WTC11 (cell line): Measurements from ENCODE around the gene PSMD3. TPM values are rescaled to one million over a fixed set of nuclear protein-coding genes. Genes with fewer than 3 reads are reported as not detected.

Source experiments
- ESRRA ChIP-seq: sonication (generic); formaldehyde crosslinking; IDR thresholded peaks from 2 replicates; pipeline ENCODE4 v1.8.1; 2022; ENCODE audit warnings: mild to moderate bottlenecking, missing genetic modification reagents, borderline replicate concordance
- MXD4 ChIP-seq: fragments of 250-450 bp; sonication (Bioruptor Pico); IDR thresholded peaks from 2 replicates; pipeline ENCODE4 v1.8.0; 2021; ENCODE audit warnings: mild to moderate bottlenecking, moderate library complexity, borderline replicate concordance
- NR2C2 ChIP-seq: sonication (generic); formaldehyde crosslinking; IDR thresholded peaks from 2 replicates; pipeline ENCODE4 v1.8.0; 2022; ENCODE audit warnings: mild to moderate bottlenecking, missing genetic modification reagents
- SMAD3 ChIP-seq: sonication (generic); formaldehyde crosslinking; IDR thresholded peaks from 2 replicates; pipeline ENCODE4 v1.8.0; 2022; ENCODE audit warnings: missing genetic modification reagents, mild to moderate bottlenecking, borderline replicate concordance
- SP1 ChIP-seq: sonication (generic); formaldehyde crosslinking; conservative IDR thresholded peaks from 2 replicates; pipeline ENCODE4 v1.8.1; 2022; ENCODE audit warnings: missing genetic modification reagents
- TCF7 ChIP-seq: sonication (generic); formaldehyde crosslinking; IDR thresholded peaks from 2 replicates; pipeline ENCODE4 v1.8.0; 2022; ENCODE audit warnings: mild to moderate bottlenecking, low read depth, missing genetic modification reagents, moderate library complexity
- TP53 ChIP-seq: sonication (generic); formaldehyde crosslinking; IDR thresholded peaks from 2 replicates; pipeline ENCODE4 v1.8.1; 2023; ENCODE audit warnings: mild to moderate bottlenecking, missing genetic modification reagents
- total RNA-seq: library from RNA; stranded (reverse); gene quantifications from 3 replicates; pipeline ENCODE4 v1.2.3, GENCODE V29; 2021
- TF ChIP-seq, protein P1 (sequence below): sonication (generic); formaldehyde crosslinking; IDR thresholded peaks from 2 replicates; pipeline ENCODE4 v1.8.0; 2022; ENCODE audit warnings: mild to moderate bottlenecking, missing genetic modification reagents
- TF ChIP-seq, protein P2 (sequence below): sonication (generic); formaldehyde crosslinking; IDR thresholded peaks from 2 replicates; pipeline ENCODE4 v1.8.0; 2022; ENCODE audit warnings: missing genetic modification reagents
- TF ChIP-seq, protein P3 (sequence below): sonication (generic); formaldehyde crosslinking; IDR thresholded peaks from 2 replicates; pipeline ENCODE4 v1.8.1; 2022; ENCODE audit warnings: mild to moderate bottlenecking, moderate library complexity, missing genetic modification reagents
- TF ChIP-seq, protein P4 (sequence below): fragments of 250-450 bp; sonication (Bioruptor Pico); IDR thresholded peaks from 2 replicates; pipeline ENCODE4 v1.8.0; 2021; ENCODE audit warnings: mild to moderate bottlenecking
- TF ChIP-seq, protein P5 (sequence below): sonication (generic); formaldehyde crosslinking; IDR thresholded peaks from 2 replicates; pipeline ENCODE4 v1.8.1; 2022; ENCODE audit warnings: low read depth, missing genetic modification reagents, borderline replicate concordance
- TF ChIP-seq, protein P6 (sequence below): fragments of 200-600 bp; IDR thresholded peaks from 2 replicates; pipeline ENCODE4 v1.8.0; 2022; ENCODE audit warnings: antibody characterized with exemption
- TF ChIP-seq, protein P7 (sequence below): sonication (generic); formaldehyde crosslinking; IDR thresholded peaks from 2 replicates; pipeline ENCODE4 v1.8.1; 2023; ENCODE audit warnings: mild to moderate bottlenecking, missing genetic modification reagents, moderate library complexity

PSMD3 gene
- total RNA-seq, 1 experiment from 2014 or later: 190 TPM

DNA sequence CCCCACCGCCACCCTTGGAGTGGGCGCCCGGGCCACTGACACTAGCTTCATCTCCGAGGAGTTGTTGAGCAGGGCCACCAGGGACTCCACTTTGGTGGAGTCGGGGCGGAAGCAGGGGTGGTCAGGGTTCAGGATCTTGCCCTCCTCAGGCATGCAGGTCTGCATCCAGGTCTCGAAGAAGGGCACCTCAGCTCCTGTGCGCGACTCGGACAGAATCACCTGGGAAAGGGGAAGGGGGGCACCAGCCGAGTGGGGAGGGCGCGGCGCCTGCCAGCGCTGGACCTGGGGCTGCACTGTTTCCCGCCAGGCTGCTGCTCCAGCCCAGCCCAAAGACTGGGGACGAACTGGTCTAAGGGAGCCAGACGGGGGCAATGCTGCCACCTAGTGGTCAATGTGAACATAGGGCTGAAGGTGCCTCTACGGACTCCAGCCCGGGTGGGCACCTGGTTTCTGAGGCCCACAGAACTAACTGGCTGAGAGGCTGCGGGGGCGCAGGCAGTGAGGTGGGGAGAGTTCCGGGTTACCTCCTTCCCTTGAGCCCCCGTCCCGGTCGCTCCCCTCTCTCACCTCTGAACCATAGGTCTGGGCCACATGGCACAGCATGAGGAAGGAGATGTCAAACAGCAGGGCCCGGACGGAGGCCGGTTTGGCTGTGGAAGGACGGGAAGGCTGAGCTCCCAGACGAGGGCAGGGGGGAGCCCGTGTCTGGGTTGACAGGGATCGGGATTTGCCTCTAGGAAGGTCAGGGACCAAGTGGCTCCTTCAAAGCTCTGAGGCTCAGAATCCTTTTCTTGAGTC lies 46.4 kb downstream of the PSMD3 start (continued):
- TF ChIP-seq SMAD3 (CRISPR knock-in tag) (no peak), ESRRA (CRISPR knock-in tag) (no peak), MXD4 (CRISPR knock-in tag) (no peak), TP53 (CRISPR knock-in tag) (no peak), TCF7 (CRISPR knock-in tag) (no peak), NR2C2 (CRISPR knock-in tag) (0 out of 2 replicates have a peak, but pooled peaks have one; percentile 18), SP1 (no peak)
- TF ChIP-seq, protein P1, sequence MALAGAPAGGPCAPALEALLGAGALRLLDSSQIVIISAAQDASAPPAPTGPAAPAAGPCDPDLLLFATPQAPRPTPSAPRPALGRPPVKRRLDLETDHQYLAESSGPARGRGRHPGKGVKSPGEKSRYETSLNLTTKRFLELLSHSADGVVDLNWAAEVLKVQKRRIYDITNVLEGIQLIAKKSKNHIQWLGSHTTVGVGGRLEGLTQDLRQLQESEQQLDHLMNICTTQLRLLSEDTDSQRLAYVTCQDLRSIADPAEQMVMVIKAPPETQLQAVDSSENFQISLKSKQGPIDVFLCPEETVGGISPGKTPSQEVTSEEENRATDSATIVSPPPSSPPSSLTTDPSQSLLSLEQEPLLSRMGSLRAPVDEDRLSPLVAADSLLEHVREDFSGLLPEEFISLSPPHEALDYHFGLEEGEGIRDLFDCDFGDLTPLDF (CRISPR knock-in tag): no peak
- TF ChIP-seq, protein P2, sequence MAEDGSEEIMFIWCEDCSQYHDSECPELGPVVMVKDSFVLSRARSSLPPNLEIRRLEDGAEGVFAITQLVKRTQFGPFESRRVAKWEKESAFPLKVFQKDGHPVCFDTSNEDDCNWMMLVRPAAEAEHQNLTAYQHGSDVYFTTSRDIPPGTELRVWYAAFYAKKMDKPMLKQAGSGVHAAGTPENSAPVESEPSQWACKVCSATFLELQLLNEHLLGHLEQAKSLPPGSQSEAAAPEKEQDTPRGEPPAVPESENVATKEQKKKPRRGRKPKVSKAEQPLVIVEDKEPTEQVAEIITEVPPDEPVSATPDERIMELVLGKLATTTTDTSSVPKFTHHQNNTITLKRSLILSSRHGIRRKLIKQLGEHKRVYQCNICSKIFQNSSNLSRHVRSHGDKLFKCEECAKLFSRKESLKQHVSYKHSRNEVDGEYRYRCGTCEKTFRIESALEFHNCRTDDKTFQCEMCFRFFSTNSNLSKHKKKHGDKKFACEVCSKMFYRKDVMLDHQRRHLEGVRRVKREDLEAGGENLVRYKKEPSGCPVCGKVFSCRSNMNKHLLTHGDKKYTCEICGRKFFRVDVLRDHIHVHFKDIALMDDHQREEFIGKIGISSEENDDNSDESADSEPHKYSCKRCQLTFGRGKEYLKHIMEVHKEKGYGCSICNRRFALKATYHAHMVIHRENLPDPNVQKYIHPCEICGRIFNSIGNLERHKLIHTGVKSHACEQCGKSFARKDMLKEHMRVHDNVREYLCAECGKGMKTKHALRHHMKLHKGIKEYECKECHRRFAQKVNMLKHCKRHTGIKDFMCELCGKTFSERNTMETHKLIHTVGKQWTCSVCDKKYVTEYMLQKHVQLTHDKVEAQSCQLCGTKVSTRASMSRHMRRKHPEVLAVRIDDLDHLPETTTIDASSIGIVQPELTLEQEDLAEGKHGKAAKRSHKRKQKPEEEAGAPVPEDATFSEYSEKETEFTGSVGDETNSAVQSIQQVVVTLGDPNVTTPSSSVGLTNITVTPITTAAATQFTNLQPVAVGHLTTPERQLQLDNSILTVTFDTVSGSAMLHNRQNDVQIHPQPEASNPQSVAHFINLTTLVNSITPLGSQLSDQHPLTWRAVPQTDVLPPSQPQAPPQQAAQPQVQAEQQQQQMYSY (CRISPR knock-in tag): no peak
- TF ChIP-seq, protein P3, sequence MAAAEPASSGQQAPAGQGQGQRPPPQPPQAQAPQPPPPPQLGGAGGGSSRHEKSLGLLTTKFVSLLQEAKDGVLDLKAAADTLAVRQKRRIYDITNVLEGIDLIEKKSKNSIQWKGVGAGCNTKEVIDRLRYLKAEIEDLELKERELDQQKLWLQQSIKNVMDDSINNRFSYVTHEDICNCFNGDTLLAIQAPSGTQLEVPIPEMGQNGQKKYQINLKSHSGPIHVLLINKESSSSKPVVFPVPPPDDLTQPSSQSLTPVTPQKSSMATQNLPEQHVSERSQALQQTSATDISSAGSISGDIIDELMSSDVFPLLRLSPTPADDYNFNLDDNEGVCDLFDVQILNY (CRISPR knock-in tag): peak; percentile 85; the same call in 1 of the 2 replicates
- TF ChIP-seq, protein P4, sequence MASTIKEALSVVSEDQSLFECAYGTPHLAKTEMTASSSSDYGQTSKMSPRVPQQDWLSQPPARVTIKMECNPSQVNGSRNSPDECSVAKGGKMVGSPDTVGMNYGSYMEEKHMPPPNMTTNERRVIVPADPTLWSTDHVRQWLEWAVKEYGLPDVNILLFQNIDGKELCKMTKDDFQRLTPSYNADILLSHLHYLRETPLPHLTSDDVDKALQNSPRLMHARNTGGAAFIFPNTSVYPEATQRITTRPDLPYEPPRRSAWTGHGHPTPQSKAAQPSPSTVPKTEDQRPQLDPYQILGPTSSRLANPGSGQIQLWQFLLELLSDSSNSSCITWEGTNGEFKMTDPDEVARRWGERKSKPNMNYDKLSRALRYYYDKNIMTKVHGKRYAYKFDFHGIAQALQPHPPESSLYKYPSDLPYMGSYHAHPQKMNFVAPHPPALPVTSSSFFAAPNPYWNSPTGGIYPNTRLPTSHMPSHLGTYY: no peak
- TF ChIP-seq, protein P5, sequence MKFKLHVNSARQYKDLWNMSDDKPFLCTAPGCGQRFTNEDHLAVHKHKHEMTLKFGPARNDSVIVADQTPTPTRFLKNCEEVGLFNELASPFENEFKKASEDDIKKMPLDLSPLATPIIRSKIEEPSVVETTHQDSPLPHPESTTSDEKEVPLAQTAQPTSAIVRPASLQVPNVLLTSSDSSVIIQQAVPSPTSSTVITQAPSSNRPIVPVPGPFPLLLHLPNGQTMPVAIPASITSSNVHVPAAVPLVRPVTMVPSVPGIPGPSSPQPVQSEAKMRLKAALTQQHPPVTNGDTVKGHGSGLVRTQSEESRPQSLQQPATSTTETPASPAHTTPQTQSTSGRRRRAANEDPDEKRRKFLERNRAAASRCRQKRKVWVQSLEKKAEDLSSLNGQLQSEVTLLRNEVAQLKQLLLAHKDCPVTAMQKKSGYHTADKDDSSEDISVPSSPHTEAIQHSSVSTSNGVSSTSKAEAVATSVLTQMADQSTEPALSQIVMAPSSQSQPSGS (CRISPR knock-in tag): no peak
- TF ChIP-seq, protein P6, sequence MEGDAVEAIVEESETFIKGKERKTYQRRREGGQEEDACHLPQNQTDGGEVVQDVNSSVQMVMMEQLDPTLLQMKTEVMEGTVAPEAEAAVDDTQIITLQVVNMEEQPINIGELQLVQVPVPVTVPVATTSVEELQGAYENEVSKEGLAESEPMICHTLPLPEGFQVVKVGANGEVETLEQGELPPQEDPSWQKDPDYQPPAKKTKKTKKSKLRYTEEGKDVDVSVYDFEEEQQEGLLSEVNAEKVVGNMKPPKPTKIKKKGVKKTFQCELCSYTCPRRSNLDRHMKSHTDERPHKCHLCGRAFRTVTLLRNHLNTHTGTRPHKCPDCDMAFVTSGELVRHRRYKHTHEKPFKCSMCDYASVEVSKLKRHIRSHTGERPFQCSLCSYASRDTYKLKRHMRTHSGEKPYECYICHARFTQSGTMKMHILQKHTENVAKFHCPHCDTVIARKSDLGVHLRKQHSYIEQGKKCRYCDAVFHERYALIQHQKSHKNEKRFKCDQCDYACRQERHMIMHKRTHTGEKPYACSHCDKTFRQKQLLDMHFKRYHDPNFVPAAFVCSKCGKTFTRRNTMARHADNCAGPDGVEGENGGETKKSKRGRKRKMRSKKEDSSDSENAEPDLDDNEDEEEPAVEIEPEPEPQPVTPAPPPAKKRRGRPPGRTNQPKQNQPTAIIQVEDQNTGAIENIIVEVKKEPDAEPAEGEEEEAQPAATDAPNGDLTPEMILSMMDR: peak; percentile 95
- TF ChIP-seq, protein P7, sequence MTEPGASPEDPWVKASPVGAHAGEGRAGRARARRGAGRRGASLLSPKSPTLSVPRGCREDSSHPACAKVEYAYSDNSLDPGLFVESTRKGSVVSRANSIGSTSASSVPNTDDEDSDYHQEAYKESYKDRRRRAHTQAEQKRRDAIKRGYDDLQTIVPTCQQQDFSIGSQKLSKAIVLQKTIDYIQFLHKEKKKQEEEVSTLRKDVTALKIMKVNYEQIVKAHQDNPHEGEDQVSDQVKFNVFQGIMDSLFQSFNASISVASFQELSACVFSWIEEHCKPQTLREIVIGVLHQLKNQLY (CRISPR knock-in tag): no peak
